ENCODE results near the gene CYB5B. TPM values are rescaled to one million over a fixed set of nuclear protein-coding genes. Genes with fewer than 3 reads are reported as not detected.
A peak's percentile ranks its signal among the peaks of the same experiment; 100 is the strongest.

CYB5B gene
- total RNA-seq, 1 experiment from 2014 or later, result 355 TPM

DNA sequence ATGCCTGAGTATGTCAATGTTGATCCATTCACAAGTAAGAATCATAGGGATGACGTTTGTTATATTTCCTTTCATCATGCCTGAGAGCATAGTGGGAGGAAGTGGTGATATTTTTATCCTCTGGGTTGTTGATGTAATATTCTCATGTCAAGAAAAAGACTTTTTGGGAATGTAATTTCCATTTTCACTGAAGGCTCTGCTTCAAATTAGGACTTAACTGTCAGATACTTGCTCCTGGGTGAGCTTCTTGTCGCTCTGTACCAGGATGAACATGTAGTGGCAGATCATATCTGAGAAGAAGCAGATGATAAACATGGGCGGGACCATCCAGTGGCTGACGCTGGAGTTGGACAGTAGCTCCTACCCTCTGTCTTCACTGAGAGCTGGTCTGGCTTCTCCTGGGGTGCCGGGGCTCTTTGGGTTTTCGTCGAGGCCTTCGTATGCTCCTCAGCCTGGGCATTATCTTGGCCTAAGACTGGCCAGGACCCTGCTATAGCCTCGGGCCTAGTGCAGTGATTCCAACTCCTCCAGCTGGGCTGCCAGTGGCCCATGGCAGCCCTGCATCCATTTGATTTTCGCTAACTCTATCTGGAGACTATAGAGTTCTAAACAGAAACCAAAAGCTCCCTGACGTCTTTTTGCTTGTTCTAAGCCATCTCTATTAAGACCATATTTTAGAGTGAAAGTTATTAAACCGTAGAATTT, 19.7 kb downstream of the CYB5B start:
- peaks cover 4% of the 10 kb centered on the region; the same call in 1 of the 2 replicates for H3K36me3 ChIP-seq (ENCODE audit: control insufficient read depth, insufficient read depth, low read length)
- H3K4me1 Mint-ChIP-seq (ENCODE audit: low read depth, unreplicated experiment), result peaks cover 15% of the 10 kb centered on the region
- no peak for DNase-seq
- H3K4me1 ChIP-seq, result peaks cover 10% of the 10 kb centered on the region; the same call in 1 of the 2 replicates
- ChIA-PET CTCF (interaction anchor here (1.0 kb wide), 1 partner anchor 47 kb away, joined by 9 read pairs; no protein-coding TSS in a partner anchor), POLR2A (interaction anchor here (0.6 kb wide), 1 partner anchor 20 kb away, joined by 3 read pairs; no protein-coding TSS in a partner anchor)
- no peak for TF ChIP-seq CTCF (IDR thresholded peaks at IDR 0.05; ENCODE audit: insufficient read depth in 1 of 2, low read depth in 1 of 2, low read length in 1 of 2, severe bottlenecking in 1 of 2, unreplicated experiment in 1 of 2)
- no peak overlapping the region for H3K4me3 Mint-ChIP-seq (ENCODE audit: unreplicated experiment)
- H3K9me3 Mint-ChIP-seq (ENCODE audit: unreplicated experiment), result no peaks in the 10 kb centered on the region
- H3K27me3 ChIP-seq (replicated peaks; ENCODE audit: control insufficient read depth, insufficient read depth, low read length), result no peaks in the 10 kb centered on the region
- no peaks in the 10 kb centered on the region for H3K27me3 Mint-ChIP-seq (ENCODE audit: insufficient read depth, unreplicated experiment)
- H3K4me3 ChIP-seq (ENCODE audit: low read depth, low read length), result no peak overlapping the region
- no peaks in the 10 kb centered on the region for H3K9me3 ChIP-seq
- no TSS peak for BruUV-seq (replicated peaks)
- intact Hi-C loops (cut with micrococcal nuclease; ENCODE audit: unreplicated experiment), result loop anchor here (2.0 kb wide), 1 partner anchor 21 kb away; no protein-coding TSS in a partner anchor
- H3K27ac Mint-ChIP-seq (ENCODE audit: unreplicated experiment), result peak overlapping the region; percentile 42
- peaks cover 71% of the 10 kb centered on the region for H3K36me3 Mint-ChIP-seq (ENCODE audit: insufficient read depth, unreplicated experiment)

DNA sequence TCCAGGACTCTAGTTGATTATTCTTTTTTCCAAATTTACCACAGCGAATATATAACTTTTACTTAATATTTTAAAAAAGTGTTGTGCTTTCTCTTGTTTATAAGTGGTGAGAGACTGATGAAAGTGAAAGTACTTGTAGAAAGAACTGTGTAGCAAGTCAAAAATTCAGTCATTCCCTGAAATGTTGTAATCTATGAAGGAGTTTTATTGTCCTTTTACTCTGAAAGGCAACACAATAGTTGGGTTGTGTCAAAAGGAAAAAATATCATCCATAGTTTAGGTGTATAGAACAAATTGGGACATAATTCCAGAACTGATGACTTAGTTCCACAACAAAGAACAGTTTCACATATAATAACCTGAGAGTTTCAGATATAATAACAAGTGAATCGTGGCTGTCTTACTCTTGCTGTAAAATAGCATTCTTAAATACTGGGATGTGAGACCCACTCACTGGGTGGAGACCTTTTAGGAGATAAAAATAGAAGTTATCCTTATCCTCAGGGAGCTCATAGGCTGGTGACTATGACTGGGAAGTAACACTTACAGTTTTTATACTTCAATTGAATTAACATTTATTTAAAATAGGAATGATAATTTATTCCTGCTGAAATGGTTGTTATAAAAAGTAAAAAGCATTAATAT, 20.6 kb downstream of the CYB5B start:
- intact Hi-C loops (cut with micrococcal nuclease; ENCODE audit: unreplicated experiment), result loop anchor here (2.0 kb wide), 1 partner anchor 20 kb away; no protein-coding TSS in a partner anchor
- H3K4me3 Mint-ChIP-seq (ENCODE audit: unreplicated experiment), result no peak overlapping the region
- H3K4me3 ChIP-seq (ENCODE audit: low read depth, low read length), result no peak overlapping the region
- peaks cover 17% of the 10 kb centered on the region for H3K4me1 Mint-ChIP-seq (ENCODE audit: low read depth, unreplicated experiment)
- H3K36me3 Mint-ChIP-seq (ENCODE audit: insufficient read depth, unreplicated experiment), result peaks cover 78% of the 10 kb centered on the region
- no peaks in the 10 kb centered on the region for H3K9me3 ChIP-seq
- no peak for TF ChIP-seq CTCF (IDR thresholded peaks at IDR 0.05; ENCODE audit: insufficient read depth in 1 of 2, low read depth in 1 of 2, low read length in 1 of 2, severe bottlenecking in 1 of 2, unreplicated experiment in 1 of 2)
- BruUV-seq (replicated peaks), result no TSS peak
- ChIA-PET CTCF (interaction anchor here (1.0 kb wide), 1 partner anchor 48 kb away, joined by 9 read pairs; no protein-coding TSS in a partner anchor), POLR2A (no interaction called here)
- no peak overlapping the region for H3K27ac Mint-ChIP-seq (ENCODE audit: unreplicated experiment)
- H3K36me3 ChIP-seq (ENCODE audit: control insufficient read depth, insufficient read depth, low read length), result peaks cover 4% of the 10 kb centered on the region; the same call in 1 of the 2 replicates
- DNase-seq, result no peak
- H3K9me3 Mint-ChIP-seq (ENCODE audit: unreplicated experiment), result no peaks in the 10 kb centered on the region
- no peaks in the 10 kb centered on the region for H3K27me3 Mint-ChIP-seq (ENCODE audit: insufficient read depth, unreplicated experiment)
- H3K4me1 ChIP-seq, result peaks cover 10% of the 10 kb centered on the region; the same call in 1 of the 2 replicates
- no peaks in the 10 kb centered on the region for H3K27me3 ChIP-seq (replicated peaks; ENCODE audit: control insufficient read depth, insufficient read depth, low read length)

DNA sequence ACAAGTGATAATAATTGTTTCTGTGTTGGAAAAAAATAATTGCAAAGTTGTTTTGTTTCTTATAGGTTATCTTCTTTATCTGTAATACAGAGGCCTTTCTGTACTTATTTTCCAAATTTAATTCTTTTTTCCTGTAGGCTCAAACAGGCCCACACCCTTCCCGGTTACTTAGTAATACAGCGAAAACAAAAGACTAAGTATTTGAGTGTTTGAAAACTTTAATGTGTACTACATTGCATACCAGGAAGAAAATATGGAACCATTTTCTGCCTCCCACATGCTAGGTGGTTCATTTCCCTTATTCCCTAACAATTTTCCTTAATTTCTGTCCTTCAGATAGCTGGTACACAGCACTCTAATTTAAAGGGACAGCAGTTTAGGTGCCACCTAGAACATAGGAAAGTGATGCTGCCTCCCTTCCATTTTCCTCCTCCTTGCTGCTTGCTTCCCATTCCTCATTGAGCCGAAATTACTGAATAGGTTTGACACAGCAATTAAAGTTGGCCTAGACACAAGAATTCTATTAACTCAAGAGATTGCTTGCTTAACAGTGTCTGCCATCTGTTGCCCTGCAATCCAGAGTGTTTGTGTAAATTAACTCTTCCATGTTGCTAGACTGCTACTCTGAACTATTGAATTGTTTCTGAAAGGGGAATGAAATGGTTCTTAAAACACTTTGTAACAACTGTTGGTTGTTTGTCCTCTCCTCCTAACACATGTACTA, 24.2 kb downstream of the CYB5B start:
- Mint-ChIP-seq H3K36me3 (ENCODE audit: insufficient read depth, unreplicated experiment) (peaks cover 89% of the 10 kb centered on the region), H3K27ac (ENCODE audit: unreplicated experiment) (peak overlapping the region; percentile 20), H3K9me3 (ENCODE audit: unreplicated experiment) (no peaks in the 10 kb centered on the region), H3K27me3 (ENCODE audit: insufficient read depth, unreplicated experiment) (no peaks in the 10 kb centered on the region), H3K4me1 (ENCODE audit: low read depth, unreplicated experiment) (peaks cover 21% of the 10 kb centered on the region), H3K4me3 (ENCODE audit: unreplicated experiment) (no peak overlapping the region)
- no peaks in the 10 kb centered on the region for H3K9me3 ChIP-seq
- intact Hi-C loops (cut with micrococcal nuclease; ENCODE audit: unreplicated experiment), result no loop called here
- H3K36me3 ChIP-seq (ENCODE audit: control insufficient read depth, insufficient read depth, low read length), result peaks cover 4% of the 10 kb centered on the region; the same call in 1 of the 2 replicates
- BruUV-seq (replicated peaks), result no TSS peak
- no peaks in the 10 kb centered on the region for H3K27me3 ChIP-seq (replicated peaks; ENCODE audit: control insufficient read depth, insufficient read depth, low read length)
- DNase-seq, result no peak
- ChIA-PET CTCF (interaction anchor here (1.3 kb wide), 1 partner anchor 50 kb away, joined by 3 read pairs; no protein-coding TSS in a partner anchor), POLR2A (no interaction called here)
- no peak overlapping the region for H3K4me3 ChIP-seq (ENCODE audit: low read depth, low read length)
- no peak for TF ChIP-seq CTCF (IDR thresholded peaks at IDR 0.05; ENCODE audit: insufficient read depth in 1 of 2, low read depth in 1 of 2, low read length in 1 of 2, severe bottlenecking in 1 of 2, unreplicated experiment in 1 of 2)
- H3K4me1 ChIP-seq, result peaks cover 10% of the 10 kb centered on the region; the same call in 1 of the 2 replicates
